ACHN (cell line): ENCODE measurements around the gene EXOC6.
"Not testable (repeated sequence)": the region's sequence is repeated elsewhere in the genome, so short reads cannot be mapped to it uniquely, and the experiment has no call there.

Experiments used
- DNase-seq: peaks from one replicate; pipeline ENCODE4 v3.0.0-alpha.2; 2015
- in situ Hi-C: cut with HindIII; loops from 2 replicates; pipeline ENCODE4 v1.10.0; 2017; ENCODE audit warnings: low sequenced_read_pairs, low pct_ligation_motif_present, low pct_unique_long_range_greater_than_20kb

EXOC6 gene

GRCh38 chr10:92972066-92972870 is 123.9 kb downstream of the EXOC6 start:
- in situ Hi-C loops = no loop called here
- DNase-seq = peak; percentile 54

- in situ Hi-C loops = no loop called here
- DNase-seq = no peak
Measured at GRCh38 chr10:92972886-92973285, 124.6 kb downstream of the EXOC6 start.

GRCh38 chr10:92976278-92976677 is 128.0 kb downstream of the EXOC6 start:
- in situ Hi-C loops, DNase-seq: not testable (repeated sequence)

GRCh38 chr10:92989250-92989649 is 140.9 kb downstream of the EXOC6 start:
- in situ Hi-C loops = no loop called here

GRCh38 chr10:92990615-92991014 is 142.3 kb downstream of the EXOC6 start:
- DNase-seq = no peak
- in situ Hi-C loops = no loop called here

More at GRCh38 chr10:92989250-92989649, 140.9 kb downstream of the EXOC6 start:
- no peak for DNase-seq

- in situ Hi-C loops = no loop called here
- no peak for DNase-seq
Measured at GRCh38 chr10:92991513-92991912, 143.2 kb downstream of the EXOC6 start.

GRCh38 chr10:92993699-92994272 is 145.5 kb downstream of the EXOC6 start:
- in situ Hi-C loops = no loop called here
- no peak for DNase-seq

- no peak for DNase-seq
- in situ Hi-C loops = no loop called here
Measured at GRCh38 chr10:92995509-92995908, 147.2 kb downstream of the EXOC6 start.

GRCh38 chr10:92997620-92998019 is 149.3 kb downstream of the EXOC6 start:
- in situ Hi-C loops = no loop called here
- no peak for DNase-seq

- in situ Hi-C loops = no loop called here
- no peak for DNase-seq
Measured at GRCh38 chr10:92999191-92999590, 150.9 kb downstream of the EXOC6 start.

GRCh38 chr10:93006435-93007039 is 158.2 kb downstream of the EXOC6 start:
- in situ Hi-C loops = no loop called here
- DNase-seq = peak; percentile 61

- DNase-seq = no peak
- in situ Hi-C loops = no loop called here
Measured at GRCh38 chr10:93015722-93016121, 167.4 kb downstream of the EXOC6 start.

- in situ Hi-C loops = no loop called here
- DNase-seq = no peak
Measured at GRCh38 chr10:93023013-93023650, 174.8 kb downstream of the EXOC6 start.

GRCh38 chr10:93026072-93026471 is 177.8 kb downstream of the EXOC6 start:
- no peak for DNase-seq
- in situ Hi-C loops = no loop called here

GRCh38 chr10:93027508-93027907 is 179.2 kb downstream of the EXOC6 start:
- DNase-seq = no peak
- in situ Hi-C loops = no loop called here

GRCh38 chr10:93028883-93029282 is 180.6 kb downstream of the EXOC6 start:
- peak; percentile 36 for DNase-seq
- in situ Hi-C loops = no loop called here

- in situ Hi-C loops = no loop called here
- DNase-seq = peak; percentile 69
Measured at GRCh38 chr10:93030409-93030808, 182.1 kb downstream of the EXOC6 start.

- DNase-seq = no peak
- in situ Hi-C loops = no loop called here
Measured at GRCh38 chr10:93032105-93032808, 183.9 kb downstream of the EXOC6 start.

GRCh38 chr10:93032809-93033137 is 184.5 kb downstream of the EXOC6 start:
- no peak for DNase-seq
- in situ Hi-C loops = no loop called here
